ENCODE measurements around the gene ZNF169. TPM values are rescaled to one million over a fixed set of nuclear protein-coding genes. Genes with fewer than 3 reads are reported as not detected.
A peak's percentile ranks its signal among the peaks of the same experiment; 100 is the strongest.
"Not testable (repeated sequence)": the region's sequence is repeated elsewhere in the genome, so short reads cannot be mapped to it uniquely, and the experiment has no call there.

ZNF169 gene
- total RNA-seq, 1 donor from 2014 or later, result 5.5 TPM

DNA sequence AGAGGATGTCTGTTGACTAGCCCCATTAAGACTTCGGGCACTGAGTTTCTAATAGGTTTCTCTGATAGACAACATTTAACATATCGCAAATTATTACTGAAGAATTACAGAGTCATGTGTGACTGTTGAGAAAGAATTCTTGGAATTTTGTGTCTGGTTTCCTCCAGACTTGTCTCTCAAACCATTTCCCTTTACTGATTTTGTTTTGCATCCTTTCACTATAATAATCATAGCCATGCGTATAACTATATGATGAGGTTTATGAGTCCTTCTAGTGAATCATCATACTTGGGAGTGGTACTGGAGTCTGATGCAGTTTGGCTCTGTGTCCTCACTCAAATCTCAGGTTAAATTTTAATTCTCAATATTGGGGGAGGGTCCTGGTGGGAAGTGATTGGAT is 27.0 kb downstream of the ZNF169 start:
- no peak for DNase-seq (ENCODE audit: low spot score)

DNA sequence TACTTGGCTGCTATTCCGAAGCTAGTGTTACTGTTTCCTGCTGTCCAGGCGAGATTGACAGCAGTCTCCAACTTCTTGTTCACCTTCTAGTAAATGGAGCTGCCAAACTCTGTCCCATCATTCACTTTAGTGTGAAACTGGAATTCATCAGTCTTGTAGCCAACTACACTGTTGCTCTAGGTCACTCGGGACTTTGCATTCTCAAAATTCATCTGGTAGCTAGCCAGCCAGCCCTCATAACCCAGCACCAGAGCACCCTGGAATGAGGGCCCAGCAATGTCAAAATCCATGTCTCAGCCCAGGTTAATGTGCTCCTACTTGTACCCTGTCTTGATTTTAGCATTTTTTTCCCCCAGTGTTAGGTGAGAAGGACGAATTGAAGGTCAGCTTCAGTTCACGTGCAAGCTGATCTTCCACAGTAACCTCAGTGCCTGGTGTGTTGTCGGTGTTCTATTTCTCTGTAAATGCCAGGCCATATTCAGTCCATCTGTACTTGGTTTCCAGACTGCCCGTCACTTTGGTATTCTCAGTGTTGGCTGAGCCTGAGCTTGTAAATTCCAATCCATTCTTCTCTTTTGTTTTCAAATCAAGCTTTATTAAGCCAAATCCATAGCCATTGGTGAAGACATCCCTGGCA is 28.9 kb downstream of the ZNF169 start:
- no peak for DNase-seq (ENCODE audit: low spot score)

- DNase-seq (ENCODE audit: low spot score), result no peak
Measured at GRCh38 chr9:94289691-94290090, 30.6 kb downstream of the ZNF169 start.

DNA sequence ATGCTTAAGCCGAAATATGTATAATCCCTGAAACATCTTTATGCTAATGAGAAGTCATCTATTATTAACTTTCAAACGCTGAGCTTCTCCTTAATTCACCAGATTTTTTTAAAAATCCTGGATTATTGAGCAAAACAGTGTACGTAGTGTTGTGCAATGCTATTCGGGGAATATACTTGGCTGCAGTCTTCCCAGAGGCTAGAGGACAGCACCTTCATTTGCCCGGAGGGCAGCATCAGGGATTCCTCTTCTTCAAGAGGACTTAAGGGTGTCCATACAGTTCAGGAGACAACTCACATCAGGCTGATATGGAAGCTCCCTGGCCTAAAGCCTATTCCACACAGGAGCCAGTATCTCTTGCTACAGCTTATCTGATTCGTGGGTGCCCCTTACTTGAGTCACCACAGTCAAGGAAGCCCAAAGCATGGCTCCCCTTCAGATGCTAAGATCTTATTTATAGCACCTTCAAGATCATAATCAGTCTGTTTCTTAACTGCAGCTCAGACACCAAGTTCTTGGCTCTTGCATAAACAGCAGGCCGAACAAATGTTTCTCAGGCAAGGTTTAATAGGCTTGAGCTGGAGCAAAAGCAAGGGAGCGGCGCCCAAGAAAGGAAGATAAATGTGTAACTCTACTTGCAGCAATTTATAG is 40.0 kb downstream of the ZNF169 start:
- peak; percentile 73 for DNase-seq (ENCODE audit: low spot score)

GRCh38 chr9:94300470-94301301 is 41.6 kb downstream of the ZNF169 start:
- DNase-seq (ENCODE audit: low spot score), result no peak

DNA sequence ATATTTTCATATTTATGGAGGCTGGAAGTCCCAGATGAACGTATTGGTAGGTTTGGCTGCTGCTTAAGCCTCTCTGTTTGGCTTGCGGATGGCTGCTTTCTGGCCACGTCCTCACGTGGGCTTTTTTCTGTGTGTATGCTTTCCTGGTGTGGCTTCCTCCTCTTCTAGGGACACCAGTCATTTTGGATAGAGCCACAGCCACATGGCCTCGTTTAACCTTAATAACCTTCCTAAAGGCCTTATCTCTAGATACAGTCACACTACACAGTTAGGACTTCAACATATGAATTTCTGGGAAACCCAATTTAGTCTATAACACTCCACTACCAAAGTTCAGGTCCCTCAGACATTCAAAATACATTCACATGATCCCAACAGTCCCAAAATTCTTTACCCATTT is 42.5 kb downstream of the ZNF169 start:
- DNase-seq (ENCODE audit: low spot score), result no peak

DNA sequence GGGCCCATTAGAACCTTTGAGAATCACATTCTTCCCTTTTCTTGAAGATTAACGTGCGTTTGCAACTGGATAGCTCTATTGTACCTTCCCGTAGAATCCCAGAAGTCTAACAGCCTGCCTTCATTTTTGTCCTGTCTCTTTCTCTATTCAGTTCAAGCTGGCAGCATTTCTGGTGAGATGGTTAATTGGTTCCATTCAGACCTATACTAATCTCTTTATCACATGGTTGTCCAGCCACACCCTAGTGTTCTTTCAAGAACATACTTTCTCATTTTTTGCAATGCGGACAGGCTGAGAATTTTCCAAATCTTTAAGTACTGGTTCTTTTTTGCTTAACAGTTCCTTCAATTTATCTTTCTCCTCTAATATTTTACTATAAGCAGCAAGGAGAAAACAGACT is 43.3 kb downstream of the ZNF169 start:
- DNase-seq (ENCODE audit: low spot score), result no peak

DNA sequence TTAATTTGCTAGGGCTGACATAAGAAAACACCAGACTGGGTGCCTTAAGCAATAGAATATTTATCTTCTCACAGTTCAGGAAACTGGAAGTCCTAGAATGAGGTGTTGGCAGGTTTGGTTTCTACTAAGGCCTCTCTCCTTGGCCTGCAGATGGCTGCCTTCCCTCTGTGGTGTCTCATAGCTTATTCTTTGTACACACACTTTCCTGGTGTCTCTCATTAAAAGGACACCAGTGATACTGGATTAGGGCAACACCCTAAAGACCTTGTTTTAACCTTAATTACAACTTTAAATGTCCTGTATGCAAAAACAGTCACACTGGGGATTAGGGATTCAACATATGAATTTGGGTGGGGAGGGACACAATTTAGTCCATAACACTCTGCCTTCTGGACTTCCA is 44.2 kb downstream of the ZNF169 start:
- no peak for DNase-seq (ENCODE audit: low spot score)

DNA sequence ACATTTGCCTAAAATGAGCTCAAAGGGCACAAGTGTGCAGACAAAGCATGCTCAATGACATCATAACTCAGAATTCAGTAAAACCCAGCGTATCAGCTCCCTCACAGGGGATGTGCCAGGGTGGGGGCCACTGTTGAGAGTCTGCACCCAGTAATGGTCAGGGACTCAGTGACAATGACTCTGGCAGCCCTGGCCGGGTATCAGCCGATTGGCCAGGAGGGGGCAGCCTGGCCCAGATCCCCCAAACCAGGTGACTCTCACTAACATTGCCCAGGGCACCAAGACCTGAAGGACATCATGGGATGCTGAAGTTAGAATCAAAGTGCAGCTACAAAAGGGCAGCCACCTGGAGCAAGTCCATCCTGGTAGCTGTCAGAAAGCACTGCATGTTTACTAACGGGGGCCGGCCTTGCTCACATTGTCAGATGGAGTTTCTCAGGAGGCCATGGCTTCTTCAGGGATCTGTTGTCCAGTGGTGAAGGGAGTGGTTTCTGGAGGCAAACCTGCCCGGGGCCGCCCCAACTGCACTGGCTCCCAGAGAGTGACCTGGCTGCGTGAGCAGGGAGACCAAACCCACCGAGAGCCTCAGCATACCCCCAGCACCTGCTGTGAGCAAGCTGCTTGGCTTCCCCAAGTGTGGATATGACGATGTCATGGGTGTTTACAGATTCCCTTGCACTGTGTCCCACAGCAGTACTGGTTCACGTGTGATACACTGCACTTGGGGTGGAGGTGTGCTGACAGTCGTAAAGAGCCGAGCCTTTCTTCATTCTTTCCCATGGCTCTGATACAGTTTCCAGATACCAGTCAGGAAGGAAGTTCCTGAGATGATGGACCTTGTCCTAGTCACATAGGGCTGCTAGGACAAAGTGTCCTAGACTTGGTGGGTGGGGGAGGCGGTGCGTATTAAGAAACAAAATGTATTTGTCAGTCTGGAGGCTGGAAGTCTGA is 56.2 kb downstream of the ZNF169 start:
- not testable (repeated sequence) for DNase-seq (ENCODE audit: low spot score)

- not testable (repeated sequence) for DNase-seq (ENCODE audit: low spot score)
Measured at GRCh38 chr9:94316236-94316635, 57.1 kb downstream of the ZNF169 start.

DNA sequence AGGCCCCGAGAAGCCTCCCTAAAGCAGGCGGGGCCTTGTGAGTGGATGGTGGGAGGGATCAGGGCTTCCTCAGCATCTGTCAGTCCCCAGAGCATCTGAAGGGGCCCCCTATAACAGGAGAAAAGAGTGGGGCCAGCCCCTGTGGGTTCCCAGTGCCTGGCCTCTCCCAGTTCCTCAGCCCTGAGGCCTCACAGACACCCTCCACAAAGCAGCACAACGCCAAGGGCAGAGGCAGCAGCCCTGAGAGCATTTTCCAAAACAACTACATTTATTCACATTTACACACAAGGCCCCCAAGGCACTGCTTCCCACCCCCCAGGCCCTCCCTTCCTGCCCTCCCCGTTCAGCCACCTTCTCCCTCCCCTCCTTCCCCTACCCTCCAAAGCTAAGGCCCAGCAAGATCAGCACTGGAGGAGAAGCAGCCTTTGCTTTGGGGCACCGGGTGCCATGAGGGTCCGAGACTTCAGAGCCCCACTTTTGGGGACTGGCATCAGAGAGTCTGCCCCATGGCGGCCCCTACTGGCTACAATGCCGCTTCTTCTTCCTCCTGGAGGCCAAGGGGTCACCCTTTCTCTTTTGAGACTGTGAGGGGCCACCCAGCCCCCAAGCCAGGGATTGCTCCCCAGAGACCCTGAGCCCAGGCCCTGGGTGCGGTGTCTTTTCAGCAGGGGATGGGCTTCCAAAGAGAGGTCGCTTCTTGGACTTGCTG is 59.0 kb downstream of the ZNF169 start:
- DNase-seq (ENCODE audit: low spot score), result not testable (repeated sequence)

DNA sequence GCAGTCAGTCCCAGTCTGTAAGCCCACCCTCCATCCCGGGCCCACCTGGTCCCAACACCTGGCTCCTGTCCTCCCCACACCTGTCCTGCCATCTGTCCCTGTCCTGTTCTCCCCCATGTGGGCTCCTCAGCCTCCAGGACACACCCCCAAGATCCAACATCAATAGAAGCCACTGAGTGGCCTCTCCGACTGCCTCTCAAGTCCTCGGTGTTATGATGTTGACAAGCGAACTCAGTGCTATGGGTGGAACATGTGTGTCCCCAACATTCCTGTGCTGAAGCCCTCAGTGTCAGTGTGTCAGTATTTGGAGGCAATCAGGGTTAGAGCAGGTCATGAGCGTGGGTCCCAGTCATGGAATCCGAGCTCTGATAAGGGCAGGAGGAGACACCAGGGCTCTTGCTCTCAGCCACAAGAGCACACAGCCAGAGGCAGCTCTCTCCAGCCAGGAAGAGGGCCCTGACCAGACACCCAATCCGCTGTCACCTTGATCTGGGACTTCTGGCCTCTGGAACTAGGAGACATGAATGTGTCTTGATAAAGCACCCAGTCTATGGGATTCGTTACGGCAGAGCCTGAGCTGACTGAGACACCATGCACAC is 63.3 kb downstream of the ZNF169 start:
- DNase-seq (ENCODE audit: low spot score), result not testable (repeated sequence)

GRCh38 chr9:94323153-94323798 is 64.2 kb downstream of the ZNF169 start:
- not testable (repeated sequence) for DNase-seq (ENCODE audit: low spot score)

DNA sequence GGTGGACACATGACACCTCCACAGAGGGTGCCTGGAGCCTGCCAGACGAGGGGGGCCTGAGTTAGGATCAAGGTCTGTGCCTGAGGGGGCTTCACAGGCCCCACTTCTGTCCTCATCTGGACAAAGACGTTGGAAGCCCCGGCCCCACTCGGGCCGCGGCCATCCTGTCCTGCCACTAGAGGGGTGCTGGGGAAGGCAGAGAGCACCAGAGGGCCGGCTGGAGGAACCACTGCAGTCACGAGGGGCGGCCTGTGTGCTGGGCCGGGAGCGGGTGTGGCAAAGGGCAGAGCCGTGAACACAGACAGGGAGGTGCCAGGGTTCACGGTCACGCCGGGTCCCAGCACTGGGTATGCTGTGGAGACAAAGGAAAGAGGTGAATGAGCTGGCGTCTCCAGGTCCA is 66.5 kb downstream of the ZNF169 start:
- DNase-seq (ENCODE audit: low spot score), result not testable (repeated sequence)

- not testable (repeated sequence) for DNase-seq (ENCODE audit: low spot score)
Measured at GRCh38 chr9:94328544-94328943, 69.4 kb downstream of the ZNF169 start, which contains the start of gene NUTM2F. TSS of gene NUTM2F (minus strand) at chr9:94328644. CDS start at chr9:94328623, 21 bp downstream.

DNA sequence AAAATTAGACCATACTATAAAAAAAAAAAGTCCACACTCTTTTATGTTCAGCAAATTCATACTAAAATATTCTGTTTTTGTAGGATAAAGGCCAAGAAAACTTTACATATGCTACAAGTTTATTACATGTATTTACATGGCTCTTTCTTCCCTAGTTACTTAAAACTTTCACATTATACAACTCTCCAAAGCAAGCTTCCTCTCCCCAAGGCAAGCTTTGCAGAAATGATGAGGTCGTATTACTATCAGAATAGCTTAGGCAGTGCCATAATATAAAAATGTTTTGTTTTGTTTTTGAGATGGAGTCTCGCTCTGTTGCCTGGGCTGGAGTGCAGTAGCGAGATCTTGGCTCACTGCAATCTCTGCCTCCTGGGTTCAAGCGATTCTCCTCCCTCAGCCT is 77.3 kb downstream of the ZNF169 start:
- DNase-seq (ENCODE audit: low spot score), result not testable (repeated sequence)

DNA sequence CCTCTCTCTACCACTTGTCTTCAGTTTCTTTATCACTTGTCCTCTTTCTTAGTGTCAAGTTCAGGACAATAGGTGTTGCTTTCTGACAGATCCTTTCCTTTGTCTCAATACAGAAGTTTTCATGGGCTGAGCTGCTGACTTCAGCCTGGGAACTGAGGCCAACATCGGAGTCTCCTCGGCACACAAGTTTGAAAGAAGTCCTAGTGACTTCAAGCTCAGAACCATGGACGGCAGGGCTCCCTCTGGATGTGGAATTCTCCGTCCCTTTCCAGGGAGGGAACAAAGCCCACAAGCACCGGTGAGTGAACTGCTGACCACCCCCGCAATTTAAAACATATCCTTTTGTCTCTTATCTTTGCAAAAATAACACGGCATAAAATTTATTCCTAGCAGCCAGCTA is 79.6 kb downstream of the ZNF169 start:
- DNase-seq (ENCODE audit: low spot score), result not testable (repeated sequence)

DNA sequence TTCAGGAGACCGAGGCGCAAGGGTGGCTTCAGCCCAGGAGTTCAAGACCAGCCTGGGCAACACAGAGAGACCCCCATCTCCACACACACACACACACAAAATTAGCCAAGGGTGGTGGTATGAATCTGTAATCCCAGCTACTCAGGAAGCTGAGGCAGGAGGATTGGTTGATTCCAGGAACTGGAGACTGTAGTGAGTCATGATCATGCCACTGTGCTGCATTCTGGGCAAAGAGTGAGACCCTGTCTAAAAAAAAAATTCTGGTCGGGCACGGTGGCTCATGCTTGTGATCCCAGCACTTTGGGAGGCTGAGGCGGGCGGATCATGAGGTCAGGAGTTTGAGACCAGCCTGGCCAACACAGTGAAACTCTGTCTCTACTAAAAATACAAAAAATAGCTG is 80.6 kb downstream of the ZNF169 start:
- not testable (repeated sequence) for DNase-seq (ENCODE audit: low spot score)

DNA sequence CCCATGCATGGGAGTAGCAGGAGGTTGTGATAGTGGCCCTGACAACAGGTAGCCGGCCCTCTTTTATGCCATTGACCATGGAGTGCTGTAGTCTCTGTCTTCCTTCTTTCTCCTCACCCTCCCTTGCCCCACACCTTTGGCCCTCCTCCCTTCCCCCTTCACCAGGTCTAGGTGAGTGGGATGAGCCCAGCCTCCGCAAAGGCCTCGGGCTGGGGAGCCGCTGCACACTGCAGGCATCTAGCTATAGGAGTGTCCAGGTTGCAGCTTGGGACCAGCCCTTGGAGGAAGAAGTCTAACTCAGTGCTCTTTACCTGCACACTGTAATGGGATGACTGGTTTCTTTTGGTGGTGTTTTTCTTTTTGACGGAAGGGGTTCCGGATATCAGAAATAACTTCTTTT is 81.7 kb downstream of the ZNF169 start:
- not testable (repeated sequence) for DNase-seq (ENCODE audit: low spot score)

- not testable (repeated sequence) for DNase-seq (ENCODE audit: low spot score)
Measured at GRCh38 chr9:94341703-94342102, 82.6 kb downstream of the ZNF169 start.
